ENCODE results near the gene GIGYF1.
"Not testable (repeated sequence)": the region's sequence is repeated elsewhere in the genome, so short reads cannot be mapped to it uniquely, and the experiment has no call there.

Gene GIGYF1

GRCh38 chr7:100694098-100694745 lies at the start of gene GIGYF1:
GIGYF1 (minus strand) TSS chr7:100694250; CDS start chr7:100688238, 6,012 bp downstream.
- peak; percentile 67 for DNase-seq

GRCh38 chr7:100739934-100740333 lies 45.9 kb upstream of the GIGYF1 start:
- no peak for DNase-seq

- DNase-seq = no peak
Measured at GRCh38 chr7:100736671-100737070, 42.6 kb upstream of the GIGYF1 start.

- no peak for DNase-seq
Measured at GRCh38 chr7:100735730-100736129, 41.7 kb upstream of the GIGYF1 start.

- DNase-seq = no peak
Measured at GRCh38 chr7:100731937-100732636, 38.0 kb upstream of the GIGYF1 start.

- no peak for DNase-seq
Measured at GRCh38 chr7:100730136-100730800, 36.2 kb upstream of the GIGYF1 start.

- DNase-seq = no peak
Measured at GRCh38 chr7:100728196-100728595, 34.1 kb upstream of the GIGYF1 start.

- DNase-seq = no peak
Measured at GRCh38 chr7:100726996-100727761, 33.1 kb upstream of the GIGYF1 start.

- not testable (repeated sequence) for DNase-seq
Measured at GRCh38 chr7:100724364-100724763, 30.3 kb upstream of the GIGYF1 start.

- no peak for DNase-seq
Measured at GRCh38 chr7:100723732-100724275, 29.8 kb upstream of the GIGYF1 start.

- no peak for DNase-seq
Measured at GRCh38 chr7:100722480-100723212, 28.6 kb upstream of the GIGYF1 start.

GRCh38 chr7:100721505-100721812 lies 27.4 kb upstream of the GIGYF1 start:
- no peak for DNase-seq

- no peak for DNase-seq
Measured at GRCh38 chr7:100720671-100721504, 26.8 kb upstream of the GIGYF1 start.

- no peak for DNase-seq
Measured at GRCh38 chr7:100720279-100720670, 26.2 kb upstream of the GIGYF1 start, which contains the start of gene EPO. EPO (plus strand) TSS chr7:100720468; CDS start chr7:100720981, 513 bp downstream.

GRCh38 chr7:100719523-100720278 lies 25.7 kb upstream of the GIGYF1 start:
- no peak for DNase-seq

- DNase-seq = not testable (repeated sequence)
Measured at GRCh38 chr7:100717073-100717472, 23.0 kb upstream of the GIGYF1 start.

GRCh38 chr7:100714725-100715124 lies 20.7 kb upstream of the GIGYF1 start:
- DNase-seq = no peak

- DNase-seq = no peak
Measured at GRCh38 chr7:100711369-100711768, 17.3 kb upstream of the GIGYF1 start.

- DNase-seq = no peak
Measured at GRCh38 chr7:100710452-100710851, 16.4 kb upstream of the GIGYF1 start.

- no peak for DNase-seq
Measured at GRCh38 chr7:100708395-100708794, 14.3 kb upstream of the GIGYF1 start.
